ENCODE data around the gene NPPA.

- no peak for TF ChIP-seq RAD21 (IDR thresholded peaks at IDR 0.05; ENCODE audit: insufficient read depth, low read depth, low read length)
- no peak for TF ChIP-seq RUNX3 (IDR thresholded peaks at IDR 0.05; ENCODE audit: low read length)
- no peak for TF ChIP-seq CHD1 (IDR thresholded peaks at IDR 0.05; ENCODE audit: low read depth, low read length)
- no peak for TF ChIP-seq FOS (IDR thresholded peaks at IDR 0.05; ENCODE audit: borderline replicate concordance, extremely low read depth, insufficient read length)
- no peak for TF ChIP-seq NFIC (IDR thresholded peaks at IDR 0.05; ENCODE audit: low read depth, low read length)
- no peak for TF ChIP-seq CREM (IDR thresholded peaks at IDR 0.05; ENCODE audit: low read depth)
- no peak for TF ChIP-seq CTCF (IDR thresholded peaks at IDR 0.05 in 2 of 3, conservative IDR thresholded peaks at IDR 0.05 in 1 of 3; ENCODE audit: control insufficient read depth in 2 of 3, extremely low read depth in 1 of 3, insufficient read depth in 1 of 3, low read depth in 3 of 3, low read length in 3 of 3)
- TF ChIP-seq POLR2AphosphoS2 (IDR thresholded peaks at IDR 0.05; ENCODE audit: low read depth, low read length), result no peak
- no peak for TF ChIP-seq EZH2 (IDR thresholded peaks at IDR 0.05; ENCODE audit: borderline replicate concordance, control insufficient read depth, low read depth, low read length)
- TF ChIP-seq JUNB (IDR thresholded peaks at IDR 0.05), result no peak
Observed at GRCh38 chr1:11848373-11848700, 754 bp upstream of the NPPA start.

All from GM12878 (cell line).